ENCODE results near the gene CEP72.

The CEP72 gene

DNA sequence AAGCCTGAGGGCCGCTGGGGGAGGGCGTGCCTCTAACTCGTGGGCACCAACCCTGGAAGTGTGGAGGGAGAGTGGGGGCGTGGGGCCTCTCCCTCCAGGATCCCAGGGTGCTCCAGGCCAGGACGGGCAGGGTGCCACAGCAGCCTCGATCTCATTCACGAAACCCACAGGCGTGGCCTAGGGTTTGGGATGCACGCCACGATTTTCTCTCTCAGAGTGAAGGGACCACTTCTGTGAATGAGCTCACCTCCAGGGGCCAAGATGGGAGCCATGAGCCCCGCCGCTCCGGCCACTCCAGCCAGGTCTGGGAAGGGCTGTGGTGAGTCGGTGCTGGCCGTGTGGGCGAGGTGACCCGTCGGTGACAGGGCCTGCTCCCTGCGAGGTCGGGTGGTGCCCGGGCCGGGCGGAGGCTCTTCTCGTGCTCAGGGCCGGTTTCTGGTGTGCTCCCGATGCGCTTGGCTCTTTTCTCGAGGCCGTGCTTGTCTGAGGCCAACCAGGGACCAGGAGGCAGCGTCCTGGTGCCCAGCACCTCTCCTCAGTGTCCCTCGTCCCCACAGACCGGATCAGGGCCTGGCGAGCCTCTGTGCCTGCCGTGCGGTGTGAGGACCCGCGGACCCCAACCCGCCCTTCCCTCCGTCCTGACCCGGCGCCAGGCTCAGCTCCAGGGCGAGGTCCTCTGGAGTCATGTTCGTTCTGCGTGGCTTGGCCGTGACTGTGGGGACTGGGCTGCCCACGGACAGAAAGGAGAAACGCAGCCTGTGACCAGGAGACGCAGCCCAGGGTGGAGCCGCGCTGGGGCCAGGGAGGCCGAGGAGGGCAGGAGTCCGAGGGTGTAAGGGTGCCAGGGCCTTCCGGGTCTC lies 50.0 kb downstream of the CEP72 start:
- TF ChIP-seq, protein P1, sequence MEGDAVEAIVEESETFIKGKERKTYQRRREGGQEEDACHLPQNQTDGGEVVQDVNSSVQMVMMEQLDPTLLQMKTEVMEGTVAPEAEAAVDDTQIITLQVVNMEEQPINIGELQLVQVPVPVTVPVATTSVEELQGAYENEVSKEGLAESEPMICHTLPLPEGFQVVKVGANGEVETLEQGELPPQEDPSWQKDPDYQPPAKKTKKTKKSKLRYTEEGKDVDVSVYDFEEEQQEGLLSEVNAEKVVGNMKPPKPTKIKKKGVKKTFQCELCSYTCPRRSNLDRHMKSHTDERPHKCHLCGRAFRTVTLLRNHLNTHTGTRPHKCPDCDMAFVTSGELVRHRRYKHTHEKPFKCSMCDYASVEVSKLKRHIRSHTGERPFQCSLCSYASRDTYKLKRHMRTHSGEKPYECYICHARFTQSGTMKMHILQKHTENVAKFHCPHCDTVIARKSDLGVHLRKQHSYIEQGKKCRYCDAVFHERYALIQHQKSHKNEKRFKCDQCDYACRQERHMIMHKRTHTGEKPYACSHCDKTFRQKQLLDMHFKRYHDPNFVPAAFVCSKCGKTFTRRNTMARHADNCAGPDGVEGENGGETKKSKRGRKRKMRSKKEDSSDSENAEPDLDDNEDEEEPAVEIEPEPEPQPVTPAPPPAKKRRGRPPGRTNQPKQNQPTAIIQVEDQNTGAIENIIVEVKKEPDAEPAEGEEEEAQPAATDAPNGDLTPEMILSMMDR (IDR thresholded peaks at IDR 0.05; ENCODE audit: borderline replicate concordance, control extremely low read depth, extremely low read depth, insufficient read depth, missing control alignments): no peak
- no peak for DNase-seq (ENCODE audit: low spot score)
- in situ Hi-C loops (cut with MboI; ENCODE audit: low sequenced_read_pairs, unreplicated experiment): no loop called here

DNA sequence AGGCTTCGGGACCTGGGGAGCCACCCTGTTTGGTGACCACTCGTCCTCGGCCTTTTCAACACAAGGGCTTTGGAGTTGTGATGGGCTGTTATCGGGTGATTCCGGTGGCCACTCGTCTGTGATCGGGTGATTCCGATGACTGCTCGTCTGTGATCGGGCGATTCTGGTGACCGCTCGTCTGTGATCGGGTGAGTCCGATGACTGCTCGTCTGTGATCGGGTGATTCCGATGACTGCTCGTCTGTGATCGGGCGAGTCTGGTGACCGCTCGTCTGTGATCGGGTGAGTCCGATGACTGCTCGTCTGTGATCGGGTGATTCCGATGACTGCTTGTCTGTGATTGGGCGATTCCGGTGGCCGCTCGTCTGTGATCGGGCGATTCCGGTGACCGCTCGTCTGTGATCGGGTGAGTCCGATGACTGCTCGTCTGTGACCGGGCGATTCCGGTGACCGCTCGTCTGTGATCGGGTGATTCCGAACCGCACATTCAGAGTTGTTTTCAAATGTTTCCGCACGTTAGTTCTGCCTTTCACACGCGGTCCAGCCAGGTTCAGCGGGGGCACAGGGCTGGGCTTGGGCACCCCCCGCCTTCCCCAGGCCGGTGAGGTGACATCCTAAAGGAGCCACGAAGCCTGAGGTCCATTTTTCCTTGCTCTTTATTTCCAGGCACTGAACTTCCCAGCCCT lies 50.8 kb downstream of the CEP72 start:
- no peak for DNase-seq (ENCODE audit: low spot score)
- in situ Hi-C loops (cut with MboI; ENCODE audit: low sequenced_read_pairs, unreplicated experiment): no loop called here
- TF ChIP-seq, protein P1 (IDR thresholded peaks at IDR 0.05; ENCODE audit: borderline replicate concordance, control extremely low read depth, extremely low read depth, insufficient read depth, missing control alignments): no peak

DNA sequence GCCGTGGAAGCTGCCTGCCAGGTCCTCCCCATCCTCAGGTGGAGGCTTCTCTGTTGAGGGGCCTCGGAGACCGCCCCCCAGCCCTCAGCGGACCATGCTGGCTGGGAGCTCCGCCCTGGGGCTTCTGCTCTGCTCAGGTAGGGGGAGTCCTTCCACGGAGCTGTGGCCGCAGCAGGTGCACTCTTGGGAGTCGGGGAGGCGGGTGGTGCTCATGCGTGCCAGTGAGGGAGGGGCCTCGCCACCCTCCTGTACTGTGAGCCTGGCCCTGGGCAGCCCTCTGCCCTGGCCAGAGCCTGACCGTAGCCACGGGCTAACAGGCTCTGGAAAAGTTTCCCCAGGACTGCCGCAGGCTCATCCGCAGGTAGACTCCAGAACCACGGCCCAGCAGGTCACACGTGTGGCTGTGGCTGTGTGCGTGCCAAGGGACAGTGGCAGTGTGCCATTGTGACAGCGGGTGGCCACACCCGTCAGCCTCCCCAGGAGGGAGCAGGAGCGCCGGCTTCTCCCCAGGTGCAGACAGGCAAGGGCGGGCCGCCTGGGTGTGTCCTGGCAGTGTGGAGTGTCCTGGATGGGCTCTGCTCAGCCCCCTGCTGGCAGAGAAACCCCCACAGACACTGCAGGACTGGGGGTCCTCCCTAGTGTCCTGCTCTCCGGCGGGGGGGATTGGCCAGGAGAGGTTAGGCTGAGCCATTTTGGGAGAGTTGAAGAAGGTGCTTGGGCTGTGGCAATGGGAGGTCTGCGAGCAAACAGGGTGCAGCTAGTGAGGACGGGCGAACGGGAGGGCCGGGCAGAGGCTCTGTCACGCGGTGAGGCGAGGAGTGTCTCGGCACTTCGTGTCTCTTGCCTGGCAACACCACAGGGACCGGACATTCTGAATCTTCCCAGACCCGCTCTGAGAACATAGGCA lies 51.5 kb downstream of the CEP72 start:
- in situ Hi-C loops (cut with MboI; ENCODE audit: low sequenced_read_pairs, unreplicated experiment): no loop called here
- DNase-seq (ENCODE audit: low spot score): no peak
- TF ChIP-seq, protein P1 (IDR thresholded peaks at IDR 0.05; ENCODE audit: borderline replicate concordance, control extremely low read depth, extremely low read depth, insufficient read depth, missing control alignments): no peak

DNA sequence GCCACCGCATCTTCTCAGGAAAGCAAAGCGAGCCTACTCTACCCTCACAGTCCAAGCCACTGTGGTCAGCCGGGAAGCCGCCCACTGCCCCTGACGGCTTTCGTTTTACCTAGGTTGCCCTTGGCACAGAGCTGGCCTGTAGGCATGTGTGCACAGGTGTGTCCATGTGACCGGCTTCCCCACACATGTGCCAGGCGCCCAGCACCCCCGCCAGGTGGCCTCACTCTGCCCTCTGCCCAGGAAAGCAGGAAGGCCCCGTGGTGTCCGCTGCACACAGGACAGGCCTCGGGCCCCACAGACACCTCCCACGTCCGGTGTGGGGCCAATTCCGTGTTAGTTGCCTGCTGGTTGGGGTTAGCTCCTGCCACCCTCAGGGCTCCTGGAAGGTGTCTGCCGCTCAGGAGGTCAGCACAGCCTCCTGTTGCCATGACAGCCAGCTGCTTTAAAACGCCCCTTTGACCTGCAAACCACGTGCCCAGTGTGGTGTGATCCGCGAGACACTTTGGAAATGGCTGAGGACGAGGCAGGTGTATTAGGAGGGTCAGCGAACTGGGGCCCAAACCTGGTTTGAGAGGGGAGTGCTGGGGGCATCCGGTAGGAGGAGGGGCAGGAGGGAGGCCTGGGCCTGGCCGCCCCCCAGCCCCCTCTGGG lies 52.3 kb downstream of the CEP72 start:
- in situ Hi-C loops (cut with MboI; ENCODE audit: low sequenced_read_pairs, unreplicated experiment): no loop called here
- TF ChIP-seq, protein P1 (IDR thresholded peaks at IDR 0.05; ENCODE audit: borderline replicate concordance, control extremely low read depth, extremely low read depth, insufficient read depth, missing control alignments): no peak
- DNase-seq (ENCODE audit: low spot score): no peak

DNA sequence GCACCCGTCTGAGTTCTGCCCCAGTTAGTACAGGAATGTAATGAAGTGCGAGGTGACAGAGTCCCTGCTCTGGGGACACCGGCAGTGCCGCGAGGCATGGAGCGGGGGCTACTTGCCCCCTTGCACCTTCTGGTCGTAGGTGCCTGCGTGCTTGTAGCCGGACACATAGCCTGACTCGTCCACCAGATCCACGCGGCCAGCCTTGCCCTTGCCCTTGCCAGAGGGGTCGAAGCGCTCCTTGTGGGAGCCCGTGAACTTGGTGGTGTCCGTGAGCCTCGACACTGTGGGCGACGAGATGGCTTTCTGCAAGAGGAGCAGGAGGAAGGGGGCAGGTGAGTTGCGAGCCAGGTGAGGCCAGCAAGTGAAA lies 52.8 kb downstream of the CEP72 start:
- in situ Hi-C loops (cut with MboI; ENCODE audit: low sequenced_read_pairs, unreplicated experiment): no loop called here
- TF ChIP-seq, protein P1 (IDR thresholded peaks at IDR 0.05; ENCODE audit: borderline replicate concordance, control extremely low read depth, extremely low read depth, insufficient read depth, missing control alignments): no peak
- no peak for DNase-seq (ENCODE audit: low spot score)

DNA sequence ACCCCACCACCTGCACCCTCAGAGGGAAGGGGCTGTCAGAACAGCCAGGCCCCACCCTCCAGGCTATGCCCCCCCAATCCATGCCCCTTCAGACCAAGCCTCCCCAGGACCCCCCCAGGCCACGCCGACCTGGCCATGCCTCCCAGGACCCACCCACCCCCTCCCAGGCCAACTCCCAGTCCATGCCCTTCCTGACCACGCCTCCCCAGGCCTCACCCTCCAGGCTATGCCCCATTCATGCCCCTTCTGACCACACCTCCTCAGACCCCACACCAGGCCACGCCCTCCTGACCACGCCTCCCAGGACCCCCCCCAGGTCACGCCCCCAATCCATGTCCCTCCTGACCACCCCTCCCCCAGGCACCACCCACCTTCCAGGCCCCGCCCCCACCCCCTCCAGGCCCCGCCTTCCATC lies 53.4 kb downstream of the CEP72 start:
- no peak for DNase-seq (ENCODE audit: low spot score)
- in situ Hi-C loops (cut with MboI; ENCODE audit: low sequenced_read_pairs, unreplicated experiment): no loop called here

More for the DNA sequence above, 53.4 kb downstream of the CEP72 start:
- TF ChIP-seq, protein P1 (IDR thresholded peaks at IDR 0.05; ENCODE audit: borderline replicate concordance, control extremely low read depth, extremely low read depth, insufficient read depth, missing control alignments): no peak
